Measurements from ENCODE around the gene PCDH9. TPM values are rescaled to one million over a fixed set of nuclear protein-coding genes. Genes with fewer than 3 reads are reported as not detected.

The PCDH9 gene
- total RNA-seq, 1 donor from 2014 or later = 9.8 TPM

DNA sequence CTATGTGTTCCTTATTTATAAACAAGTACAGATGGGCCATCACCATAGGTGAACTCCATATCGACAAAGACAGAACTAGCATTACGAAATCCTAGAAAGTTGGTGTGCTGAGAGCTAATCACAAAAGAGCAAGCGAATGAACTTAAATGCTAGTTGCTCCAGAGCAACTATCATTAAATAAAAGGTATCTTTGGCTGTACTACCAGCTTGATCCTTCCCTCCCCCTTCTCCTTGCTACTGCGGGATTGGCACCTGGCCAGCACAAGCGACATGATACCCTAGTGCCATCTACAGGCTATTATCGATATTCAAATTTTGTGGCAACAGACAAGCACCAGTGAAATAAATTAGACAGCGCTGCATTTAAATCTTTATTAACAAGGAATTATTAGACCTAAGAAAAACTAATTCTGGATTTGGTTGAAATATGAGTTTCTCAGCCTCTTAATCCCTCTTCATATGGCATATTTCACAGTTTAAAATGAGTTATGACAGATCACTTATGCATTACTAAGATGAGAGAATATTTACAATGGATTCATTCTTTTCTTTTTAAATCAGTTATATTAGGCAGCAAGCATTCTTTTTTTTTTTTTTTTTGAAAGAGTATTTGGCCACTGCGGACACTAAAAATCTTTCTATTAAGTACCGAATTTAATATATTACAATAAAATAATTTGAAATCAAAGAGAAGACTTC, 5.8 kb downstream of the PCDH9 start:
- no peak for DNase-seq (ENCODE audit: low spot score)
- Mint-ChIP-seq H3K27ac (ENCODE audit: unreplicated experiment) (peak overlapping the region; percentile 60), H3K4me1 (ENCODE audit: low read depth) (peaks cover 34% of the 10 kb centered on the region), H3K27me3 (ENCODE audit: low read depth) (no peaks in the 10 kb centered on the region), H3K36me3 (ENCODE audit: low read depth) (no peaks in the 10 kb centered on the region), H3K4me3 (ENCODE audit: unreplicated experiment) (peak overlapping the region; percentile 37), H3K9me3 (ENCODE audit: low read depth) (no peaks in the 10 kb centered on the region)
- peak; percentile 91 for TF ChIP-seq CTCF (IDR thresholded peaks at IDR 0.05)

DNA sequence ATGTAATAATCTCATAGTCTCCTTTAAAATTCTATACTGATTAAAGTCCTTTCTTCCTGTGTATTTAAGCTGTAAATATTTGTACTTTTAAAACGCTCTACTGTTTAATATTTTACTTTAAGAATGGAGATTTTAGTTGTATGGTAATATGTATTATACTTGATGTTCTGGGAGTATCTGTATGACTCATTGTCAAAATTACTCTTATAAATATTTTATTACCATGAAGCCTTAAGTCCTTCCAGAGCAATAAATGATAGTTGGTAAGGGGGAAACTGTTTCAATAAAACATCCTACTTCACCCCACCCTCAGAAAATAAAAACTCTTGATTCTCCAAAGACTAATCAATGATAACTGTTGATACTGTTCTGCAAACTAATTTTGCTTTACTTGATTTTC, 6.4 kb downstream of the PCDH9 start:
- peak overlapping the region; percentile 37 for H3K4me3 Mint-ChIP-seq (ENCODE audit: unreplicated experiment)
- TF ChIP-seq CTCF (IDR thresholded peaks at IDR 0.05) = no peak
- H3K4me1 Mint-ChIP-seq (ENCODE audit: low read depth) = peaks cover 34% of the 10 kb centered on the region
- no peak for DNase-seq (ENCODE audit: low spot score)
- H3K27ac Mint-ChIP-seq (ENCODE audit: unreplicated experiment) = peak overlapping the region; percentile 60
- no peaks in the 10 kb centered on the region for H3K9me3 Mint-ChIP-seq (ENCODE audit: low read depth)
- no peaks in the 10 kb centered on the region for H3K36me3 Mint-ChIP-seq (ENCODE audit: low read depth)
- H3K27me3 Mint-ChIP-seq (ENCODE audit: low read depth) = no peaks in the 10 kb centered on the region

GRCh38 chr13:67223024-67223423, 7.1 kb downstream of the PCDH9 start:
- no peak for DNase-seq (ENCODE audit: low spot score)
- Mint-ChIP-seq H3K4me1 (ENCODE audit: low read depth) (peaks cover 34% of the 10 kb centered on the region), H3K4me3 (ENCODE audit: unreplicated experiment) (no peak overlapping the region), H3K36me3 (ENCODE audit: low read depth) (no peaks in the 10 kb centered on the region), H3K27ac (ENCODE audit: unreplicated experiment) (peak overlapping the region; percentile 89), H3K27me3 (ENCODE audit: low read depth) (no peaks in the 10 kb centered on the region), H3K9me3 (ENCODE audit: low read depth) (no peaks in the 10 kb centered on the region)
- no peak for TF ChIP-seq CTCF (IDR thresholded peaks at IDR 0.05)

DNA sequence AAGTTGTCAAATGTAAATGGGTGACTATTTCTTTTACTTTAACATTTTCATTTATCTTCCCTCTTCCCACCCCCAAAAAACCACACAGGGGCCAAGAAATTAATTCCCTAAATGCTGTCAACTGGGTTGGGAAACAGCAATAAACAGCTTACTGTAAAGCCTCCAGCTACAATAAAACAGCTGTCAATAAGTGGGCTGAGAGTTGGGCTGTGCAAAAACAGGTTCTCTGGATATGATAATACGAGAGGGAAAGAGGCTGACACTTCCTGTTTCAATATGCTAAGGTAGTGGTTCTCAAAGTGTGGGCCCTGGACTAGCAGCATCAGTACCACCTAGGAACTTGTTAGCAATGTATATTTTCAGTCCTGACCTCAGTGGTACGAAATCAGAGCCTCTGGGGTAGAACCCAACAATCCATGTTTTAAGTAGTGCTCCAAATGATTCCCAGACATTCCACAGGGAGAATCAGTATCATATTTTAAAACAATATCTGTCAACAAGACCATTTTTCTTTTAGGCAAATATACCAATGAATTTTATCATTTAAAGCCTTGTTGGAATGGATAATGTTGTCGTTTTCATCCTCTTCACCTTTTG, 8.4 kb downstream of the PCDH9 start:
- Mint-ChIP-seq H3K36me3 (ENCODE audit: low read depth) (no peaks in the 10 kb centered on the region), H3K4me1 (ENCODE audit: low read depth) (peaks cover 32% of the 10 kb centered on the region), H3K27me3 (ENCODE audit: low read depth) (no peaks in the 10 kb centered on the region), H3K4me3 (ENCODE audit: unreplicated experiment) (no peak overlapping the region), H3K27ac (ENCODE audit: unreplicated experiment) (no peak overlapping the region), H3K9me3 (ENCODE audit: low read depth) (no peaks in the 10 kb centered on the region)
- no peak for TF ChIP-seq CTCF (IDR thresholded peaks at IDR 0.05)
- no peak for DNase-seq (ENCODE audit: low spot score)

- H3K27ac Mint-ChIP-seq (ENCODE audit: unreplicated experiment) = no peak overlapping the region
- H3K36me3 Mint-ChIP-seq (ENCODE audit: low read depth) = no peaks in the 10 kb centered on the region
- H3K27me3 Mint-ChIP-seq (ENCODE audit: low read depth) = no peaks in the 10 kb centered on the region
- no peak overlapping the region for H3K4me3 Mint-ChIP-seq (ENCODE audit: unreplicated experiment)
- no peak for DNase-seq (ENCODE audit: low spot score)
- no peak for TF ChIP-seq CTCF (IDR thresholded peaks at IDR 0.05)
- H3K4me1 Mint-ChIP-seq (ENCODE audit: low read depth) = peaks cover 16% of the 10 kb centered on the region
- H3K9me3 Mint-ChIP-seq (ENCODE audit: low read depth) = no peaks in the 10 kb centered on the region
These were observed 11.0 kb downstream of the PCDH9 start for GRCh38 chr13:67219113-67219512.
